Stimulated activated CD4-positive, alpha-beta T cell treated with anti-CD3 and anti-CD28 coated beads, Interleukin-15, amount 100 ng/mL, for 1 hour (primary cell): ENCODE data around the gene NCF4.

Experiments
- DNase-seq, 2 donors: peaks; one replicate each; pipeline ENCODE4 v3.0.0-alpha.2; 2020; ENCODE audit warnings: low read depth in 1 of 2, low spot score in 1 of 2

The NCF4 gene

DNA sequence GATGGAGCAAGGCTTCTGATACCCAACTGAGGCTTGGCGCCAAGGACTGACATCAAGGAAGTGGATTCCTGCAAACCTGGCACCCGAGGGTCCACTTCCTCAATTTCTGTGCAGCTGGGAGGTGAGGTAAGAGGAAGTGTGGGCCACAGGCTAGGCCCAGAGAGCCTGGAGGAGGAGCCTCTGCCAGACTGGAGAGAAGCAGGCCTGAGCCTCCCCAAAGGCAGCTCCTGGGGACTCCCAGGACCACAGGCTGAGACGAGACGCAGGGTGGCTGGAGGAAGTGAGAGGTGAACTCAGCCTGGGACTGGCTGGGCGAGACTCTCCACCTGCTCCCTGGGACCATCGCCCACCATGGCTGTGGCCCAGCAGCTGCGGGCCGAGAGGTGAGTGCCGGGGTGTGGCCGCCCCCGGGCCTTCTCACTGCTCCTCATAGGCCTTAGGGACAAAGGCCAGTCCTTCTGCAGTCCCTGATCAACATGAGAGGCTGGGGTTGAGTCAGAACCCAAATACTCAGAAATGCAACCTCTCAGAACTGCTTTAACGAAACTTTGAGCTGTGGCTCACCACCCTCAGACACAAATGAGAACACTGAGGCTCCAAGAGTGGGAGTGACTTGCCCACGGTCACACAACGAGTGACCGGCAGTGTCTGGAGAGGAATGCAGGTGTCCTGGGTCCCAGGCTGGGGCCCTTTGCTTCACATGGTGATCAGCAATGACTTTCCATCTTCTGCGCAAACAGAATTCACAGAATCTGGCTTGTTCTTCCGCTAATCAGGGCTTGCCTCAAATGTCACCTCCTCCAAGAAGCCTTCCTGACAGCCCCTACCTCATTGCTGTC, at the start of gene NCF4:
Gene NCF4 (plus strand): TSS at position 186 of the 839 bp plus-strand sequence. CDS start 166 bp downstream, at position 352.
- DNase-seq: peak in 1 of 2 donors; percentile 12

DNA sequence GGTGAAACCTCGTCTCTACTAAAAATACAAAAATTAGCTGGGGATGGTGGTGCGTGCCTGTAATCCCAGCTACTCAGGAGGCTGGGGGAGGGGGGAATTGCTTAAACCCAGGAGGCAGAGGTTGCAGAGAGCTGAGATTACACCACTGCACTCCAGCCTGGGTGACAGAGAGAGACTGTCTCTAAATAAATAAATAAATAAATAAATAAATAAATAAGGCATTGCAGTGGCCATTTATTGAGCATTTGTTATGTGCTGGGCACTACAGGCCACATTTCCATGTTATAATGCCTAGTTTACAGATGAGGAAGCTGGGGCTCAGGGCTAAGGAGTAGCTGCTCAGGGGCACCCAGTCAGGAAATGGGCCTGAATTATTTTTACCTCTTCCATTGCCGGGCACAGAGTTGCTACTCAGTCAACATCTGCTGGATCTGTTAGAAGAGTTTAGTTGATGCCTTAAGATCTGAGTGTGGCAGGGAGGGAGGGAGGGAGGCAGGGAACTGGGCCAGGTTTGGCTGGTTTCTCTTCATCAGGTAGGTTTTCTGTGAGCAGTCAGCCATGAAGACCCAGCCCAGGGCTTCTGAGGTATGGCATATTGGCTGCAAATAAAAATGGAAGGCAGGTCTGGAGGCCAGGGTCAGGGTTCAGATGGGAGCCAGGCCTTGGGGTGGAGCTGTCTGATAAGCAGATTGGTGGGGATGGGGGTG, 49.6 kb upstream of the NCF4 start:
- DNase-seq: no peak

DNA sequence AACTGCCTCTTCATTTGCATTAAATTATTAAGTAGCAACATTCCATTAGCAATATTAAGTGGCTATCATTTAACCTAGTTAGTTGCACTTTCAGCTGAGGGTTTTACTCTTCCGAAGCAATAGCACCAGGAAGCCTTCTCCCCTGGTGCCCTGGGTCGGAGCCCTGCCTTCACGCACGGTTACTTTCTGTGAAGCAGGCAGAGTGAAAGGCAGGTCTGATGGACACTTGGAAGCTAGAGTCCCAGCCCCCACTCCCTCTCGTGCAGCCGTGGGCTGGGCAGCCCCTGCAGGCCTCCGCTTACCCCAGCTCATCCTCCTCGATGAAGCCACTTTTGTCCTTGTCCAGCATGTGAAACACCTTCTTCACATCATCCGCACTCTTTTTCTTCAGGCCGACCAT, 46.0 kb upstream of the NCF4 start:
- DNase-seq: no peak

DNA sequence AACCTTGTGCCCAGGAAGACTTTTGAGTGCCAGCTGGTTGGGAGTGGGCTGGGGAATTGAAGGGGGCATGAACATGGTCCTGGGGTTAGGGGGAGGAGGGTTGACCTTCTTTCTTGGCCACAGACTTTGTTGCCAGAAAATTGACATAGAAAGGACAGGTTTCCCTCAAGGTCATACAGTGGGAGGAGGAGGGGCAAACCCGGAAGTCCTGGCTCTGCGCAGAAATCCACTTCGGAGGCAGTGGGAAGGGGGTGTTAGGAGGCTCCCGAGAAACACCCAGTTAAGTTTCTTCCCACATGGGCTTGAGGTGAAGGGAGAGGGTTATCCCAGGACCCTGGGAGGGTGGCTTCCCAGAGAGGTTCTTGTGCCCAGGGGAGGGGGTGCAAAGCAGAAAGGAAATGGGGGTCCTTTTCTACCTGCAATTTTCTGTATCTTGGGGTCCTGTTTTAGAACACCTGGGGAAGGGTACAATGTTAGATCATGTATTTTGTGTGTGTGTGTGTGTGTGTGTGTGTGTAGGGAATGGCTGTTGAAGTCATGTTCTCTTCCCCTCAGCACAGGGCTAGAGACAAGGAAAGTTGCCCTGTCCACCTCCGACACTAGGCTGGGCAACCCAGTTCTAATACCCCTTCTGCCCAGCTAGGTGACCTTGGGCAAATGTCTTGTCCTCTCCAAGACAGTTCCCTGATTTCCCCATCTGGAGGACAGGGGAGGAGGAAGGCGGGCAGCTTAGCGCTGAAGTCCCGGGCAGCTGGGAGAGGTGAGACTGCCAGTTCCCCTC, 45.1 kb upstream of the NCF4 start:
- no peak for DNase-seq

DNA sequence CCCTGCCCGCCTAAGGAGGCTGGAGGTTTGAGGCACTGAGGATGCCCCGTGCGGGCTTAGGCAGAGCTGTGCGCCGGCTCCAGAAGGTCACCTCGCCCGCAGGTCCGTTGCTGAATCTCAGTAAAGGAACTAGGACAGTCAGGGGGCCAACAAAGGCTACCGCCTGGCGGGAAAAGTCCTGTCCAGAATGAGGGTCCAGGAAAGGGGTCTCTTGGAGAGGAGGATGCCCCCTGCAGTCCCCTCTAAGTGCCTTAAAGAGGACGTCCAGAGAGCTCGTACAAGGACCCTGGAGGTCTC, 44.5 kb upstream of the NCF4 start:
- no peak for DNase-seq

DNA sequence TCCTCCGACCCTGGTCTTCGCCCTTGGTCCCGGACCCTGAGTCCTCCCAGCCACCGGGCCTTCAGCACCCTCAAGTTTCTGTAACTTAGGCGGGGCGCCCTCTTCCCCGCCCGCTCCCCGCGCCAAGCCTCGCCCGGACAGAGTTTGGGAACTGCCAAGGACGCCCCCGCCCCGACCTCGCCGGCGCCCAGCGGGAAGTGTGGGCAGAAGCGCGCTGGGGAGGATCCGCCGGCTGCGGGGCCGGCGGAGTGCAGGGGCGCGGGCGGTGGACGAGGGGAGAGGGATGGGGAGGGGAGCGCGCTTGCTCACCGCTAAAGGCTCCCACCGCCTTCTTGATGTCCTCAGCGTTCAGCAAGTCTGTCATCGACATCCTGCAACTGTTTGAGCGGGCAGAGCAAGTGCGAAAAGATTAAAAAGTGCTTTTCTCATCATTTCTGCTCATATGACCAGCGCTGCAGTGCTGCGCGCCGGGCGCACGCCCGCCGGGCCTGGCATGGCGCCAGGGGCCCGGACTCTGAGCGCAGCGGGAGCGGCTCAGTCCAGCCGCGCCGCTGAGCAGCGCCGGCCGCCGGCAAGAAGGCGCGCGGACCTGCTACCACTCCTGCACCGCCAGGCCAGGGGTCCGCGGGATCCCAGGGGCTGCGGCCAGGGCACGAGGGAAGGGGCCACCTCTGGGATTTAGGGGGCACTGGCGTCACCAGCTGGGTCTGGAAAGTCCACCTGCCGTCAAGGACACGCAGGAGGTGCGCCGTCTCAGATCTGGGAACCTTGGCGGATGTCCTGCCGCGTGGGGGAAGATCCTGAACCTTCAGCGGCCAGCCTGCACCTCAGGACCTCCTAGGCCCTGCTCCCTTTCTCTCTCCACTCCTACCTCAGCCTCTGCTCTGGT, 43.9 kb upstream of the NCF4 start, which contains the start of gene PVALB:
Gene PVALB (minus strand): TSS at position 400 of the 889 bp plus-strand sequence. CDS start 30 bp downstream, at position 370.
- DNase-seq: no peak

DNA sequence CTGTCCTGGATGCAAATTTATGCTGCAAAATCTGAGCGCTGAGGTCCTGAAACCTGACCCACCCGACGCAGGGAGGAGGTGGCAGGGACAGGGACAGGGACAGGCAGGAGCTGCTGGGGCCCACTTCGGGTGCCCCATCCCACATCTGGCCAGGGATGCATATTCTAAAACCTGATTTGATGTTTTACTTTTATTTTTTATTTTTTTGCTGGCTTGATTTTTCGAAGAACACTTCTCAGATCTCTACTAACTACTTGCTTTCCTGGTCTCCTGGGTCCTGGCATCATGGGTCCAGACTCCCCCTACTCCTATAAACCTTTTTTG, 43.3 kb upstream of the NCF4 start:
- DNase-seq: no peak

DNA sequence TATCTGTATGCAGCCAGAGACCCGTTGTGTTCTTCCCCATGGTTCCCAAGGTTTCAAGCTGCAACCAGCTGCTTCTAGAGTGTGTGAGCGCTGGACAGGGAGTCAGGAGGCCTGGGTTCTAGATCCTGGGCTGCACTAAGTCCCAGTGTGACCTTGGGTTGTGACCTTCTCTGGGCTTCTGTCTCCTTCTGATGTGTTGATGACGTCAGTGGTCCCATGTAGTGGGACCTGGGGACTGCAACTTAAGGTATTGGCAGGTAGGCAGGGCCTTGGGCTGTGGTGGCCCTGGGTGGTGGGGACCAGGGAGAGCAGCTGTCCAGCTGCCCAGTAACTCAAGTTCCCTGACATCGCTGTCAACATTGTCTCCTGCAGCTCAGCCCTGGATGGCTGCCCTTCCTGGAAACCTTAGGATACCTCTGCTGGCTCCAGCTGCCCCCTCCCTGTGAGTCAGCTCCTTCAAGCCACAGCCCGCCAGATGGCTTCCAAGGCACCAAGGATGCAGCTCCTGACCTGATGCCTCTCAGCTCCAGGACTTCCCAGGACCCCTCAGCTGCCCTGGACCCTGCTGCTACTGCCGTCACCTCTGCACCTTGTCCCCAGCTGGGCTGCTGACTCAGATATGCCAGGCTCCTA, 42.7 kb upstream of the NCF4 start:
- no peak for DNase-seq

DNA sequence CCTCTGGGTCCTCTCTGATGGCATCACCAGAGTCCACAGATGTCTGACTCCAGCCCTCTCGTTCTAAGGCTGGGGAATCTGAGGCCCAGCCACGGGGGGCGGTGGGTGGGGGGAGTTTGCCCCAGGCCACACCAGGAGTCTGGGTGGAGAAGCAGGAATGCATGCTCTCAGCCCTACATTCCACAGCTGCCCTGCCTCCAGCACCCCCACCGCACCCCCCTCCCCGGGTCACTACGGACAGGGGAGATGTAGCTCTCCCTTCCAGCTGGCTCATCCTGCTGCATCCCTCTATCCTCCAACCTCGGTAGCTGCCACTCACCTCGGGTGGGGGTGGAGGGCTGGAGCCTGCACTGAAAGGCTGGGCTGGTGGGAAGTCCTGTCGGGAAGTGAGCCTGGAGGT, 41.7 kb upstream of the NCF4 start:
- DNase-seq: no peak

DNA sequence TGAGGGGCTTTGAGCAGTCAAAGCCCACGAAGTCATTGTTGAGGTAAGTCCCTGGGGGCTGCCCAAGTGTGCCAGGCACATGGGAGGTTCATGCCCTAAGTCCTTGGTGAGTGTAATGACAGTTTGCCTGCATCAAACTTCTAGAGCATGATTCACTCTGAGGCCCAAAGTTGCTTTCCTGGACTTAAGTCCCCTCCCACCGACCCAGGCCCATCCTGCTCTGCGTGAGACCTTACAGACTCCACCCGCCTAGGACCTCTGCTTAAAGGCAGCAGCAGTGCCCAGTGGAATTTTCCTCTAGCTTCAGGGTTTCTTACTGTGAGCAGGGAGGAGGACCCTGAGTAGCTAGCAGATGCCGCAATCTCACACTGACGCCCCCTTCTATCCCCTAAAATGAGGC, 38.2 kb upstream of the NCF4 start:
- DNase-seq: no peak

DNA sequence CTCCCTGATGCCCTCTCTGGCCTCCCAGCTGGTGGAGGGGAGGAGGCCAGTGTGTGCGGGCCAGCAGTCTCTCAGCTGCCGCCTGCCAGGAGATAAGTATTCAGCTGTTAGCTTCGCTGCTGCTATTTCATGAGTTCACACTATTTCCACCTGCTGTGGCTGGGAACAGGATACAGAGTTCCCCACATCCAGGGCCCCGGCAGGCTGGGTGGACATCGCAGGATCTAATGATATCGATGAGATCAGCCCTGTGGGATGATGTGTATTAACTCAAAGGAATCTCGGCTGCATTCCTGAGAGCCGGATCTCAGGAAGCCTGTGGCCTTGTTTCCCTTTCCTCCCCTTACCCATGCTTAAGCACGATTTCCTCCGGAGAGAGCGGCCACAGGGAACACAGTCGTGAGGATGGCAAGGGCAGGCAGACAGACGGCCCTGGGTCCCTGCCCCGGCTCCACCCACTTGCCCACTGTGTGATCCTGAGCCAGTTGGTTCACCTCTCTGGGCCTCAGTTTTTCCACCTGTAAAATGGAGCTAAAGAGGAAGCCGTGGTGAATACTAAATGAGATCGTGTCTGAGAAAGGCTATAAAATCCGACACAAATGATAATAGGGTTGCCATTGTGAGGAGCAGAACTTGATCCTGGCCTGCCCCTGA, 37.5 kb upstream of the NCF4 start:
- DNase-seq: no peak

DNA sequence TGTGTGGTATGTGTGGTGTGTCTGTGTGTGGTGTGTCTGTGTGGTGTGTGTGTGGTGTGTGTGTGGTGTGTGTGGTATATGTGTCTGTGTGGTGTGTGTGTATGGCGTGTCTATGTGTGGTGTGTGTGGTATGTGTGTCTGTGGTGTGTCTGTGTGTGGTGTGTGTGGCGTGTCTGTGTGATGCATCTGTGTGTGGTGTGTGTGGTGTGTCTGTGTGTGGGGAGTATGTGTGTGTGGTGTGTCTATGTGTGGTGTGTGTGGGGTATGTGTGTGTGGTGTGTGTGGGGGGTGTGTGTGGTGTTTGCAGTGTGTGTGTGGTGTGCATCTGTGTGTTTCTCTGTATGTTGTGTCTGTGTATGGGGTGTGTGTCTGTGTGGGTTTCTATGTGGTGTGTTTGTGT, 36.2 kb upstream of the NCF4 start:
- DNase-seq: no peak

DNA sequence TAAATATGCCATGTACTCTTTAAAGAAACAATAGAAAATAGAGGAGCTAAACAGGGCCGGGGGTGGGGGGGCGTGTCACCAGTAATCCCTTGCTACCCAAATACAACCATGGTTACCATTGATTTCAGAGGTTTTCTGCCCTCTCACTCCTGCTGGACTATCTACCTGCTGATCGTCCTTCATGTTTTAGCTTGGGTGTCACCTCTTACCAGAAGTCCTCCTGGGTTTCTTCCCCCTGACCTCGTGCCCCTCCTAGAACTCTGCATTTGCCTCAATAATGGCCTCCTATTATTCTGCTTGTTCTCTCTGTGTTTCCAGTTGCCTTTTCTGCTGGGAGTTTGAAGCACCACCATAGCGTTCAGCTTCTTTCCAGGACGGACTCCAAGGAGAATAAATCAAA, 34.5 kb upstream of the NCF4 start:
- DNase-seq: no peak

DNA sequence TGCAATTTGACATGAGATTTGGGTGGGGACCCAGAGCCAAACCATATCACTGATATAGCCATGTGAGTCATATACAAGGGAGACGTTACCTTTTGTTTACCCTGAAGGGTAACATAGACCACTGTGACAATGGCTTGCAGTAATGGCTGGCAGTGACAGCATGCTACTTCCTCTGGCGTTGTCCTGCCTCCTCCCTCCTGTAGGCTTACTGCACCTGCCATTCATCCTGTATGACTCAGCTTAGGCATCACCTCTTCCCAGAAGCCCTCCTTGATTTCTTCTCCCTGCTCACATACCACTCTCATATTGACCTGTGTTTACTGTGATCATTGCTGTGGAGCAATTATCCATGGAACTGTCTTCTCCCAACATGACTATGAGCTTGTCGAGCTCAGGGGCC, 32.0 kb upstream of the NCF4 start:
- no peak for DNase-seq

DNA sequence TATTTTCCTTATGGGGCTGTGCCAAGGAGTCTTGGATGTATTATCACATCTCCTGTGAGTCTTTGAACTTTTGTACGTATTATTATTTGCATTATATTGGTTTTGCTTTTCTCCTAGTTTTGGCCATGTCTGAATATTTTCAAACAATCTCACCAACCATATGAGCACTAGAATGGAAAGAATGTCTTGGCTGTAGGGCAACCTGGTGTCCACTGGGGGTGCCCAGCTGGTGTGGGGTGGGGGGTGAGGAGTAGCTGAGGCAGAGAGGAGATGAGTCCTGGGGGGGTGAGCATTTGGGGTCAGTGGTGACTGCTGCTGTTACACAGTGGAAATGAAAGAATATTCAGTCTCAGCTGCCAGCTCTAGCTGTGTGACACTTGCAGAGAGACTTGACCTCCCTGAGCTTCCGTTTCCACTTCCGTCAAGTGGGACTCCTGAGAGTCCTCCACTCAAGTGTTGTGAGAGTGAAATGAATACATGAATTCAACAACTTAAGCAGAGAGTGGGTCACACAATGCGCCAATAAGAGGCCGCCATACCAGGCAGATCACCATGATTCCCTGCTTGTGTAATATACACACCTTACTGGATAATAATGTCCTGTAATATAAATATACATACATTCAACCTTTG, 31.3 kb upstream of the NCF4 start:
- DNase-seq: no peak

DNA sequence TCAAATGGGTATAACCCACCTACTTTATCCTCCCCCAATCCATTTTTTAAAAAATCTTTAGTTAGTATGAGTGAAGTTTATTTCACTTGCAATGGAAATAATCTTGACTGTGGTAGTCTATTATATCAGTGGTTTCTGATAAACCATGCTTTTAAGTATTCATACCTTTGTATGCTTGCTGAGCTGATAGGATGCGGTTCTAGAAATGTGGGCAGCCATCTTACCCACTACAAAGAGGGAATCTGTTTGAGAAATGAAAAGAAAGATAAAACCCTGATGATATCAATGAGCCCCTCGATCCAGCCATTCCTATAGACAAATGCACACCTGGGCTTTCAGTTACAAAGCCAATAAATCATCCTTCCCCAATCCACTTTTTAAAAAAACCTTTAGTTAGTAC, 30.2 kb upstream of the NCF4 start:
- DNase-seq: no peak

DNA sequence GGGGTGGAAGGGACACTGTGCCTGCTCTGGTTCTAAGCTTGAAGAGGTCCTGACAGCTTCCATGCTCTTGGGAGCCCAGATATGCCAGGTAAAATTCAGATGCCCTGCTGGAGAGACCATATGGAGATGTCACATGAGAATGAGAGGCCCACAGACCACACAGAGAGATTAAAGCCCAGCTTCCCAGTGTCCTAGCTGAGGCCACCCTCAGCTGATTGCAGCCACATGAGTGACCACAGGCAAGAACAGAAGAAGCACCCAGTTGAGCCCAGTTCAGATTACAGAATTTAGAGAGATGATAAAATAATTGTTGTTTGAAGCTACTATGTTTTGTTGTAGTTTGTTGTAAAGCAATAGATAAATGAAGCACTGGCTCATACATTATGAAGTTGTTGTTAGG, 29.6 kb upstream of the NCF4 start:
- DNase-seq: no peak

DNA sequence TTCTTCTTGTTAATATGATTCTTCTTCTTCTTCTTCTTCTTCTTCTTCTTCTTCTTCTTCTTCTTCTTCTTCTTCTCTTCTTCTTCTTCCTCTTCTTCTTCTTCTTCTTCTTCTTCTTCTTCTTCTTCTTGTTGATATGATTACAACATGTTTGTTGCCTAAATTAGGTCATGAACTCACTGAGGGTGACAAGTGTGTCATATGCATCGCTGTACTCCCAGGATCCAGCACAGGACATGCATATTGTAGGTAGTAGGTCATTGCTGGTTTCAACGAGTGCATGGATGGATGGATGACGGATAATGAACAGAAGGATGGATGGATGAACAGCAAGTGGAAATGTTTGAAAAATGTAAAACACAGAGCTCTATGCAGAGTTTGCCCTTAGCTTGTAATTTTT, 29.1 kb upstream of the NCF4 start:
- DNase-seq: no peak

DNA sequence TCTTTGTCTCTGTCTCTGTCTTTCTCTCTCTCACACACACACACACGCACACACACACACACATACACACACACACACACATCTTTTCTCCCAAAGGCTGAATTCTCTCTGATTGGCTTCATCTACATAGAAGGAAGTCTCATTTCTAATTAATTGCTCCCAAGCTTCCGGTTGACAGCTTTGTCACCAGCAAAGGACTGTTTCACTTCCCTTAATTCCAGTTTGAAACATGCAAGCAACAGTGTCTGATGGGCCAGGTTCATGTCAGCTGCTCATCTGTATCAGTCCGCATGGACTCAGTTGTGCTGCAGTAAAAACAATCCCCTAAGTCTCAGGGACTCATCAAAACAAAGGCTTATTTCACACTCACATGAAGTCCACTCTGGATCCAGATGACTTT, 27.7 kb upstream of the NCF4 start:
- no peak for DNase-seq

DNA sequence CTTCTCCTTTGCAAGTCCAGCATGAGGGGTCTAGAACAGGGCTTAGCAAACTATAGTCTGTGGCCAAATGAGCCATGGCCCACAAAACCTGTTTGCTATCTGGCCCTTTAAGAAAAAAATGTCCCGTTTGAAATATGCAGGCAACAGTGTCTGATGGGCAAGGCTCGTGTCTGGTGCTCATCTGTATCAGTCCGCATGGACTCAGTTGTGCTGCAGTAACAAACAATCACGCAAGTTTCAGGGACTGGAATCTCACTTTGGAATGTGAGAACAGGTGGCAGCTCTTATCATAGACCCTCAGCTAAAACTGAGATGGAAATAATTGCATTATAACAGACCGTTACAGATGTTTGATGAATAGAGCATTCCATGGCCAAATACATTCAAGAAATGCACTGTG, 24.9 kb upstream of the NCF4 start:
- no peak for DNase-seq
